Muscle of back (tissue), 13 donors: ENCODE measurements around the gene POMGNT1. TPM values are rescaled to one million over a fixed set of nuclear protein-coding genes. Genes with fewer than 3 reads are reported as not detected.
A peak's percentile ranks its signal among the peaks of the same experiment; 100 is the strongest.
"Not testable (repeated sequence)": the region's sequence is repeated elsewhere in the genome, so short reads cannot be mapped to it uniquely, and the experiment has no call there.

Experiments
- DNase-seq, 3 donors: peaks; one replicate each; pipeline versions ENCODE4 v3.0.0 to v3.0.0-alpha.2; 2013
- long read RNA-seq, 9 donors: transcript quantifications; one replicate each; lab custom pipeline, GENCODE V29; 2026
- polyA plus RNA-seq, 10 donors: library from polyadenylated mRNA; unstranded; fragments of 120-200 nt; gene quantifications; one replicate each; pipeline ENCODE4 v1.2.1, GENCODE V29; 2013; ENCODE audit not compliant: insufficient read length in 10 of 10

Gene POMGNT1
- polyA plus RNA-seq, result 10 to 100 TPM; 44.3 to 60.8 (median 50.9) TPM
- long read RNA-seq, donor 1, transcript POMGNT1-201 (22 exons, 2,728 nt), result major isoform, 7 of 7 reads
- long read RNA-seq, donor 1, partial matches to known transcripts, result 0 of 7 reads
- long read RNA-seq, donor 1, other reads (novel, unspliced or antisense), result 0 of 7 reads
- long read RNA-seq, donor 2, transcript POMGNT1-201 (22 exons, 2,728 nt), result major isoform, 5 of 5 reads
- long read RNA-seq, donor 2, partial matches to known transcripts, result 0 of 5 reads
- long read RNA-seq, donor 2, other reads (novel, unspliced or antisense), result 0 of 5 reads
- long read RNA-seq, donor 3, result 0 reads
- long read RNA-seq, donor 4, transcript POMGNT1-201 (22 exons, 2,728 nt), result major isoform, 6 of 11 reads
- long read RNA-seq, donor 4, partial matches to known transcripts, result 5 of 11 reads
- long read RNA-seq, donor 4, other reads (novel, unspliced or antisense), result 0 of 11 reads
- long read RNA-seq, donor 5, transcript POMGNT1-201 (22 exons, 2,728 nt), result major isoform, 6 of 11 reads
- long read RNA-seq, donor 5, partial matches to known transcripts, result 5 of 11 reads
- long read RNA-seq, donor 5, other reads (novel, unspliced or antisense), result 0 of 11 reads
- long read RNA-seq, donor 6, transcript POMGNT1-201 (22 exons, 2,728 nt), result major isoform, 6 of 8 reads
- long read RNA-seq, donor 6, partial matches to known transcripts, result 0 of 8 reads
- long read RNA-seq, donor 6, other reads (novel, unspliced or antisense), result 0 of 8 reads
- long read RNA-seq, donor 7, partial matches to known transcripts, result 0 of 1 reads
- long read RNA-seq, donor 7, other reads (novel, unspliced or antisense), result 0 of 1 reads
- long read RNA-seq, donor 8, transcript POMGNT1-201 (22 exons, 2,728 nt), result major isoform, 7 of 7 reads
- long read RNA-seq, donor 8, partial matches to known transcripts, result 0 of 7 reads
- long read RNA-seq, donor 8, other reads (novel, unspliced or antisense), result 0 of 7 reads
- long read RNA-seq, donor 9, result 0 reads

DNA sequence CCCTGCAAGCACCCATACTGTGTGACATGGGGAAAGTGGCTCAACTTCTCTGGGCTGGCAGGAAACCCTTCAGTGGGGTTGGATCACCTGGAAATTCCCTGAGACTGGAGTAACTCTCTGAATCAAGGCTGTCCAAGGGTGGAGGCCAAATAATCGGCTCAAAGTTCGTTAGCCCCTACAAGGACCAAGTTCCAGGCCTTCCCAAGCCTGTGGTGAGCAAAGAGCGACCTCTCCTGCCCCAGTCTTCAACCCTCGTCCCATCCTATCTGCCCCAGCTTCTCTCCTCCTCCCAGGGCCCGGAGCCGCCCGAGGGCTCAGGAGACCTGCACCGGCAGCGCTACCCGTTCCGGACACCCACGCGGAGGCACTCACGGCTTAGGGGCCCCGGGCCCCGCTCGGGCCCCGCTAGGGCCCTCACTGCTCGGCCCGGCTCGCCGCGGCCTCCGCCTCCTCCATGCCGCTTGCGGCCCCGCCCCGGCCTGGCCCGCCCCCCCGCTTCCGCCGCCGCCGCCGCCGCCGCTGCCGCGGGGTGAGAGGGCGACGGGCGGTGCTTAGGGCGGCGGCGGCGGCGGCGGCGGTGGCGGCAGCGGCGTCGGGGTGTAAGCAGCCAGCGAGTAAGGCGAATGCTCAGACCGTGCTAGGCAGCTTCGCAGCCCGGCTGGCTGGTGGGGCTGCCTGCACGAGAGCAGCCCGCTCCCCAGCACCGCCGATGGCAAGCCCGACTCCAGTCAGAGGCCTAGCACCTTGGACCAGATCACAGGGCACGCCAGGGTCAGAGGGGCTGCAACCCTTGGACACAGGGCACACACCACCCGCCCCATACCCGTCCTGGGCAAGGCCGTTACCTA is at the start of gene POMGNT1:
POMGNT1 (minus strand) TSS at position 471 of the 848 bp plus-strand sequence. CDS start 613 bp downstream, outside the sequence.
- peak; percentile 52 to 85 (median 56) for DNase-seq

DNA sequence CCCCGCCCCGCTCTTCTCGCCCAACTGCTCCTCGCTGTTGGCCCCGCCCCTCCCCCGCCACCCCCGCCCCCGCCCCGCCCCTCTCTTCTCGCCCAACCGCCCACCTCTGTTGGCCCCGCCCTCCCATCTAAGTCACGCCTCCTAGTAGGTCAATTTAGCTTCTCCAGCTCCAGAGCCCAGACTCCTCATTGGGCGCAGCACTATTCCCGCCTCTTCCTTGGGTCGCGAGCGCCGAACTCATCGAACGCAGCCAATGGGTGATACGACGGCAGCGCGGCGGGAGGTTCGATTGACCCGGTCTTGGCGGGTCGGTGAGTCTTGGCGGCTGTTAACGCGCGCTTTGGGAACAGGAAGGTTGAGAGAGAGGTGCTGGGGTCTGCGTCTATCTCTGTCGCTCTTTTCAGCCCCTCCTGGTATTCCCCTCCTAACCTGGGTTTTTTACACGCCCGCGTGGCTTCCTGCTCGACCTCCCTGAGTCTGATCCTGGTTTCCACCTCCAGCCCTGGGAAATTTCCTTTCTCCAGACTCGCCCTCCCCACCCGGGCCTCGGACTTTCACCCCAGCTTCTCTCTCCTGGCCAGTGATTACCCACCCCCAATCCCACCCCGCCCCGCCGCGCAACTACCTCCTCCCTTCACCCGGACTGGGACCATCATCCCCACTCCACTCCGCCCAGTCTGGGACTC is 49.3 kb upstream of the POMGNT1 start, which contains the start of gene RAD54L:
RAD54L (plus strand) TSS at position 328 of the 686 bp plus-strand sequence. CDS start 643 bp downstream, outside the sequence.
- DNase-seq, result peak; percentile 97 to 99 (median 98)

DNA sequence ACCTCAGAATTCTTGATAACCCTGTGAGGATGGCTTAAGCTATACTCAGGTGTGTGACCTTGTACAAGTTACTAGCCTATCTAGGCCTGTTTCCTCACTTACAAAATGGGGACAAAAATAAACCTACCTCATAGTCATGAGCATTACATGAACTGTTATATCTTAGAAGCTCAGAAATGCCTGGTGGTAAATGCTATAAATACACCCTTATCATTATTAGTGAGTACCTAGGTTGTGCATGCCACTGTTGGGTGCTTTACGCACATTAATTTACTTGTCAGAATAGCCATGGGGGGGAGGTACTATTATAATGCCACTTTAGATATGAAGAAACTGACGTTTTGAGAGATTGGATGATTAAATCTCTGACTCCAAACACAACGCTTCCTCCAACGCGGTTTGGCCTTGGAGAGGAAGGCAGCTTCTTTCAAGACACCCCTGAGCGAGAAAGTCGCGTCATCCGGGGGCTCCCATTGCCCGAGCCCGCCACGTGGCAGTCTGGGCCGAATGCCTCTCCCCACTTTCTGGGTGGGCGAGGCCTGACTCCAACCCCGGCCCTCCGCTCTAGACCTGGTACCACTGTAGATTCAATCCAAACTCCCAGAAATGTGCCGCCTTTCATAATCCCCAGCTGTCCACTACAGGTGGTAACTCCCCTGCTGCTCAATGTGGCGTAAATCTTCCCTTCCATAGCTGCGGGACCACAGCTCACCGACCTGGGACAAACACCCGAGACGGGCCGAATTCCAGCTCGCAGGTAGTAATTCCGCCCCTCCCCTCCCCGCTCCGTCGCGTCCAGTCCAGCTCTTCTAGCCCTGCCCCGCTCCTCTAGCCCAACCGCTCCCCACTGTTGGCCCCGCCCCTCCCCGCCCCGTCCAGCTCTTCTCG is 48.6 kb upstream of the POMGNT1 start:
- DNase-seq, result peak in 1 of 3 donors; percentile 65

DNA sequence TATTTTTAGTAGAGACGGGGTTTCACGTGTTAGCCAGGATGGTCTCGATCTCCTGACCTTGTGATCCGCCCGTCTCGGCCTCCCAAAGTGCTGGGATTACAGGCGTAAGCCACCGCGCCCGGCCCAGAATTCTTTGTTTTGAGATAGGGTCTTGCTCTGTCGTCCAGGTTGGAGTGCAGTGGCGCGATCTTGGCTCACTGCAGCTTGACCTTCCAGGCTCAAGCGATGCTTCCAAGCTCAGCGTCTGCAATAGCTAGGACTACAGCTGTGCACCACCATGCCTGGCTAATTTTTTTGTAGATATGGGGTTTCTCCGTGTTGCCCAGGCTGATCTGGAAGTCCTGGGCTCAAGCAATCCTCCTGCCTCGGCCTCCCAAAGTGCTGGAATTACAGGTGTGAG is 47.9 kb upstream of the POMGNT1 start:
- DNase-seq, result not testable (repeated sequence)

DNA sequence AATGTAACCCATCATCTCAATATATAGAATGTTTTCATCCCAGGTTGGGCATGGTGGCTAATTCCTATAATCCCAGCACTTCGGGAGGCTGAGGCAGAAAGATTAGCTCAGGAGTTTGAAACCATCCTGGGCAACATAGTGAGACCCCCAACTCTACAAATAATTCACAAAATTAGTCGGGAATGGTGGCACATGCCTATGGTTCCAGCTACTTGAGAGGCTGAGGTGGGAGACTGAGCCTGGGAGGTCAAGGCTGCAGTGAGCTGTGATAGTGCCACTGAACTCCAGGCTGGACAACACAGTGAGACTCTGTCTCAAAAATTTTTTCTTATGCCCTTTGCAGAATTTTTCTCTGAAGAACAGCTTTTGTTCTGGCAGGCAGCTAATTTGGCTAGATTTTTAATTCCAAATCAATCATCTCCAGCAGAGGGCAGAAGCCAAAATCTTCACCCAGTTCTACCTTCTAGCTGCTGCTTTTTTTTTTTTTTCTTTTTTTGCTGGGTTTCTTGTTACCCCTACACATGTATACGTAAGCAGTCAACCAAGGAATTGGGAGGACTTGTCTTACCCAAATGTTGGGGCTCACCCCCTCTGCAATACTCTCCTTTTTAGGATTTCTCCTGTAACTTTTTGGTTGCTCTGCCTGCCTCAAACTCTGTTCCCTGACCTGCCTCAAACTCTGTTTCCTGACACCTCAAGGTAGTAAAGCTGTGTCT is 46.6 kb upstream of the POMGNT1 start:
- peak in 1 of 3 donors; percentile 17 for DNase-seq

DNA sequence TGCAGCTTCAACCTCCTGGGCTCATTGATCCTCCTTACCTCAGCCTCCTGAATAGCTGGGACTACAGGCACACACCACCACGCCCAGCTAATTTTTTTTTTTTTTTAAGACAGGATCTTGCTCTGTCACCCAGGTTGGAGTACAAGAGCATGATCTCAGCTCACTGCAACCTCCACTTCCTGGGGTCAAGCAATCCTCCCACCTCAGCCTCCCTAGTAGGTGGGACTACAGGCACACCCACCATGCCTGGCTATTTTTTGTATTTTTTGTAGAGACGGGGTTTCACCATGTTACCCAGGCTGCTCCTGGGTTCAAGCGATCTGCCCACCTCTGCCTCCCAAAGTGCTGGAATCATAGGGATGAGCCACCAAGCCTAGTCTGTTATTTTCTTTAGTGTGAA is 45.6 kb upstream of the POMGNT1 start:
- DNase-seq, result not testable (repeated sequence)

DNA sequence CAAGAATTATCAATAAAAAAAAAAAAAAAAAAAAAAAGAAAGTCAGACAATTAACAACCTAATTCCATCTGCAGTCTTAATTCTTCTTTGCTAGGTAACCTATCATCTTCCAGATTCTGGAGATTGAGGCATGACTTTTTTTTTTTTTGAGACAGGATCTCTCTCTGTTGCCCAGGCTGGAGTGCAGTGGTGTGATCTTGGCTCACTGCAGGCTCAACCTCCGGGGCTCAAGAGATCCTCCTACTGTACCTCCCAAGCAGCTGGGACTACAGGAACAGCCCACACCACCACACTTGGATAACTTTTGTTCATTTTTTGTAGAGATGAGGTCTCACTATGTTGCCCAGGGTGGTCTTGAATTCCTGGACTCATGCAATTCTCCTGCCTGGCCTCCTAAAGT is 44.7 kb upstream of the POMGNT1 start:
- no peak for DNase-seq

DNA sequence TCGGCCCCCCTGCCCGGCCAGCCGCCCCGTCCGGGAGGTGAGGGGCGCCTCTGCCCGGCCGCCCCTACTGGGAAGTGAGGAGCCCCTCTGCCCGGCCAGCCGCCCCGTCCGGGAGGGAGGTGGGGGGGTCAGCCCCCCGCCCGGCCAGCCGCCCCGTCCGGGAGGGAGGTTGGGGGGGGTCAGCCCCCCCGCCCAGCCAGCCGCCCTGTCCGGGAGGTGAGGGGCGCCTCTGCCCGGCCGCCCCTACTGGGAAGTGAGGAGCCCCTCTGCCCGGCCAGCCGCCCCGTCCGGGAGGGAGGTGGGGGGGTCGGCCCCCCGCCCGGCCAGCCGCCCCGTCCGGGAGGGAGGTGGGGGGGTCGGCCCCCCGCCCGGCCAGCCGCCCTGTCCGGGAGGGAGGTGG is 43.5 kb upstream of the POMGNT1 start:
- DNase-seq, result not testable (repeated sequence)

DNA sequence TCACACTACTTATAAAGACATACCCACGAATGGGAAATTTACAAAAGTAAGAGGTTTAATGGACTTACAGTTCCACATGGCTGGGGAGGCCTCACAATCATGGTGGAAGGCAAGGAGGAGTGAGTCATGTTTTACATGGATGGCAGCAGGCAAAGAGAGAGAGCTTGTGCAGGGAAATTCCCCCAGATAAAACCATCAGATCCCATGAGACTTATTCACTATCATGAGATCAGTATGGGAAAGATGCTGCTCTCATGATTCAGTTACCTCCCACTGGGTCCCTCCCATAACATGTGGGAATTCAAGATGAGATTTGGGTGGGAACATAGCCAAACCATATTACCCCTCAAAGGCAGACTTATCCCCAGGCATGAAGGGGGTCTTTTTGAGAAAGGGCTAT is 40.6 kb upstream of the POMGNT1 start:
- peak in 1 of 3 donors; percentile 24 for DNase-seq

DNA sequence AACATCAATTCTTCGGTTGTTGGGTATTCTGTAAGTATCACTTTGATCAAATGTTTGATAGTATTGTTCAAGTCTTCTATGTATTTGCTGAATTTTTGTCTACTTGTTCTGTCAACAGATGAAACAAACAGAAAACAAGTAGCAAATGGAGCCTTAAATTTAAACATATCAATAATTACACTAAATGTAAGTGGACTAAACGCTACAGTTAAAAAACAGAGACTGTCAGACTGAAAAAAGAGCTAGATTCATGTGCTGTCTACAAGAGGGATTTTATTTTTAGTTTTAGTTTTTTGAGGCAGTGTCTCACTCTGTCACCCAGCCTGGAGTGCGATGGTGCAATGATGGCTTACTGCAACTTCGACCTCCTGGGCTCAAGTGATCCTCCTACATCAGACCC is 38.6 kb upstream of the POMGNT1 start:
- DNase-seq, result no peak

DNA sequence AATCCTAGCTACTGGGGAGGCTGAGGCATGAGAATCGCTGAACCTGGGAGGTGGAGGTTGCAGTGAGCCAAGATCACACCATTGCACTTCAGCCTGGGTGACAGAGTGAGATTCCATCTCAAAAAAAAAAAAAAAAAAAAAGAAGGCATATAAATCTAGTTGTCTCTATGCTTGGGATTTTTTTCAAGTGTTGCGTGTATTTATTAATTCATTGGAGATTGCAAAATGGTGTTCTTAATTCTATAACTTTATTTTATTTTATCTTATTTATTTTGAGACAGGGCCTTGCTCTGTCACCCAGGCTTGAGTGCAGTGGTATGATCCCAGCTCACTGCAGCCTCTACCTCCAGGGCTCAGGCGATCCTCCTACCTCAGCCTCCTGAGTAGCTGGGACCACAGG is 33.0 kb upstream of the POMGNT1 start:
- not testable (repeated sequence) for DNase-seq

DNA sequence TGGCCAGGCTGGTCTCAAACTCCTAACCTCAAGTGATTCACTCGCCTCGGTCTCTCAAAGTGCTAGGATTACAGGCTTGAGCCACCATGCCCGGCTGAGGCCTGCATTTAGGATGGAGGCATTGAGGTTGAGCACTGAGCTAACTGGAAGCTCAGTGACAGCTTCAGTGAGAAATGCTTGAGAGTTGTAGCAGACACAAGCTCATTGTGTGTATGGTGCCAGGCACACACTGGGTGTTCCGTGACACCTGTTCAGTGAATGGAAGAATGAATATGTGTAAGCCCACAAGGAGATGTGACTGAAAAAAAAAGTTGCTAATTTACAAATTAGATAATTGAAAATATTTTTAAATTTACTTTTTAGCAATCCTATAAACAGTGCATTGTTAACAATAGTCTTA is 26.7 kb upstream of the POMGNT1 start:
- DNase-seq, result no peak

DNA sequence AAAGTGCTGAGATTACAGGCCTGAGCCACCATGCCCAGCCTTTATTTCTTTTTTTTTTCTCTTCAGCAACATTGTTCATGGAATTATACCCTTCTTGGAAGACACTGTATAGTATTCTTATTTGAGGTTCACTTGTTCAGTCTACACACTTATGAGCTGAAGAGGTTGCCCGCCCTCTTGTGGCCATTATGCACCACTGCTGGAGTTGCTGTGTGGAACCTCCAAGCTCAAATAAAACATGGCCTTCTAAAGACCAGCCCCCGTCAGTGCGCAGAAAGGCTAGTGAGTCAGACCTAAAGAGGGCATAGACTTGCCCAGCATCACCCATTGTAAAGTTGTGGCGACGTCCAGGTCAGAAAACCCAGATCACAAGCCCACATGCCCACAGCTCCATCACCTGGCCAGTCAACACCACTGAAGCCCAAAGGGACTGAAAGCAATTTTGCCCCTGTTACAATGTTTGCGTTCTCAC is 25.3 kb upstream of the POMGNT1 start:
- DNase-seq, result peak; percentile 72 to 83 (median 73)

DNA sequence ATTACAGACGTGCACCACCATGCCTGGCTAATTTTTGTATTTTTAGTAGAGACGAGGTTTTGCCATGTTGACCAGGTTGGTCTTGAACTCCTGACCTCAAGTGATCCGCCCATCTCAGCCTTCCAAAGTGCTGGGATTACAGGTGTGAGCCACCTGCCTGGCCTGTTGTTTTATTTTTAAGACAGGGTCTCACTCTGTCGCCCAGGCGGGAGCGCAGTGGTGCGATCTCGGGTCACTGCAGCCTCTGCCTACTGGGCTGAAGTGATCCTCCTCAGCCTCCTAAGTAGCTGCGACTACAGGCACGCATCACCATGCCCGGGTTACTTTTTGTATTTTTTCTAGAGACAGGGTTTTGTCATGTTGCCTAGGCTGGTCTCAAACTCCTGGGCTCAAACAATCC is 24.8 kb upstream of the POMGNT1 start:
- not testable (repeated sequence) for DNase-seq

DNA sequence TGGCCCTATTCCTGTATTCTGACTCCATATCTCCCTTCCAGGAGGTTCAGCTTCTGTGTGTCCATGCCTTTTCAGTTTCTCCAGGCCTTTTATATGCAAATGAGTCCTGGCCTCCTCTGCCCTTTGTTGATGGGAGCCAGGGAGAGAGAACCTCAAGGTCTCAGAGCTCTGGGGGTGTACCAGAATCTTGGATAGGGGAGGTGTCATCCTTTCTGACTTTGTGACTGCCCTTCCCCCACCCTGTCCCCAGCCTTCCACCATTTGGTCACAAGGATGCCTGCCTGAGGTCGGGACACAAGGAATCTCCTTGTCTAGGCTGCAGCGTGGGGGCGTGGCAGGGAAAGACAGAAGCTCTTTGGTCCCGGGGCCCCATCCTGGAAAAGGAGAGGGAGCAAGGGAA is 23.5 kb upstream of the POMGNT1 start:
- DNase-seq, result no peak

DNA sequence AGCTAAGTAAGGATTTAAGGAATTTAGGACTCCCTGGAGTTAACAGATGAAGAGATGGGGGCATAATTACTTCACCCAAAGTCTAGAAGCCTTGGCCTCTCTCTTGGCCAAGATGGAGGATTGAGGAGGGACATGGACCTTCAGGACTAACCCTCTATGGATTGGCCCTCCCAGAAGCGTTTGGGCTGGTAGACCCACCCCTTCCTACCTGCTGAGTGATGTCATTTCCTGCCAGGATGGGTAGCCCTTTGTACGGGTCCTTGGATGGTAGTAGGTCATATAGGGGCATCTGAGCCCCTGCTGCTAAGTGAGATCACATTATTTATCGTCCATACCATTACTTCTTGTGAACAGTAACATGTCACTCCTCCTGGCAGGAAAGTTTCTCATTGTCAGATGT is 22.6 kb upstream of the POMGNT1 start:
- no peak for DNase-seq

DNA sequence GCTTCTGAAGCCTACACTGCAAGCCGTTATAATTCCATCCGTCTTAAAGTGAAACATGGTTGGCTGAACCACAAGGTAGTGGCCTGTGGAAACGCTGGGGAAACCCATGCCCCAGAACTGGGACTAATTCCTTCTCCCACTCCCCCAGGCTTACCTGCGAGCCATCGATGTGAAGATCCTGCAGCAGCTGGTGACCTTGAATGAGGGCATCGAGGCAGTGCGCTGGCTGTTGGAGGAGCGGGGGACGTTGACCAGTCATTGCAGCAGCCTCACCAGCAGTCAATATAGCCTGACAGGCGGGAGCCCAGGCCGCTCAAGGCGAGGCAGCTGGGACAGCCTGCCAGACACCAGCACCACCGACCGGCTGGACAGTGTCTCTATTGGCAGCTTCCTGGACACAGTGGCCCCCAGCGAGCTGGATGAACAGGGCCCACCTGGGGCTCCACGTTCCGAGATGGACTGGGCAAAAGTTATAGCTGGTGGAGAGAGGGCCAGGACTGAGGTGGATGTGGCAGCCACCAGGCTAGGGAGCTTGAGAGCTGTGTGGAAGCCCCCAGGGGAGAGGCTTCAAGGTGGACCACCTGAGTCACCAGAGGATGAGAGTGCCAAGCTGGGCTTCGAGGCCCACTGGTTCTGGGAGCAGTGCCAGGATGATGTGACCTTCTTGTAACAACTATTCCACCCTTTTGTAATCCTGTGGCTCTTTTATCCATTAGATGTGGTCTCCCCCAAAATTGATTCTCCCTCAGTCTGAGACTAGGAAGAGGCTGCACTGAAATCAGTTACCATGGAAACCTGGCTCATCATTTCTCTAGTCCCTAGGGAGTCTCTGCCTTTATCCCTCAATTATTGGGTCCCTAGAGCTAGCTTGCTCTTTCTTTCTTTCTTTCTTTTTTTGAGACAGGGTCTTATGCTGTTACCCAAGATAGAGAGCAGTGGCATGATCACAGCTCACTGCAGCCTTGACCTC is 21.6 kb upstream of the POMGNT1 start:
- DNase-seq, result no peak

DNA sequence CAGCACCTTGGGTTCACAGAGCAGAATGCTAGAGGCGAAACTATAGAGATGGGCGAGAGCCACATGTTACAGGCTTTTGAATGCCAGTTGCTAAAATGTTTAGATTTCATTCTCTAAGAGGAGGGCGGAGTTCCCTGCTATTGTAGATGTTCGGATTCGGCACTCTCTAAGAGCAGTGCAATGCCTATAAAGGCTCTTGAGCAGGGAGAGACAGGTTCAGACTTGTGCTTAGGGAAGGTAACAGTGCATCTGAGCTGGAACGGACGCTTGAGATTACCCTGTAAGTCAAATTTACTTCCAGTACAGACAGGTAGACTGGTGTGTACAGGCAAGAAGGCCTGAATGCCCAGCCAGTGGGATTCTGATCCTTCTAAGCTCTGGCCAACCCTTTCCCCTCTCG is 20.2 kb upstream of the POMGNT1 start:
- no peak for DNase-seq
